A549 (cell line): Measurements from ENCODE around the gene H2AZ2. TPM values are rescaled to one million over a fixed set of nuclear protein-coding genes. Genes with fewer than 3 reads are reported as not detected.

Experiments used
- ATOH8 ChIP-seq: fragments of 250-450 bp; sonication (Bioruptor Pico); IDR thresholded peaks from 2 replicates; pipeline ENCODE4 v1.5.0; 2020; ENCODE audit warnings: low read depth, mild to moderate bottlenecking, moderate library complexity
- CBX2 ChIP-seq: fragments of 200-600 bp; sonication (generic); IDR thresholded peaks from 2 replicates; pipeline ENCODE4 v1.6.1; 2016; ENCODE audit warnings: low read depth, mild to moderate bottlenecking, borderline replicate concordance
- EHF ChIP-seq: fragments of 250-450 bp; sonication (Bioruptor Pico); IDR thresholded peaks from 2 replicates; pipeline ENCODE4 v1.5.0; 2020; ENCODE audit warnings: mild to moderate bottlenecking
- EP300 ChIP-seq, 2 experiments: fragments of >200 bp; sonication (Bioruptor Twin); formaldehyde crosslinking; IDR thresholded peaks; 2 replicates in 1 of 2; 3 replicates in 1 of 2; pipeline ENCODE4 v1.6.1; 2016 to 2017
- ESRRA ChIP-seq: fragments of 150-350 bp; IDR thresholded peaks from 2 replicates; pipeline ENCODE4 v1.6.1; 2014; ENCODE audit warnings: mild to moderate bottlenecking, low read length, borderline replicate concordance
- FOSL2 ChIP-seq, 2 experiments: fragments of 450-650 bp in 1 of 2; fragments of >200 bp in 1 of 2; sonication (Bioruptor Twin) in 1 of 2; formaldehyde crosslinking; IDR thresholded peaks; 2 replicates each; pipeline versions ENCODE4 v1.5.0 to v1.6.1; 2016 to 2020; ENCODE audit warnings: mild to moderate bottlenecking in 1 of 2, moderate library complexity in 1 of 2
- FOXS1 ChIP-seq: fragments of 250-450 bp; sonication (Bioruptor Pico); IDR thresholded peaks from 2 replicates; pipeline ENCODE4 v1.5.0; 2020; ENCODE audit warnings: mild to moderate bottlenecking, moderate library complexity
- HES2 ChIP-seq: fragments of >200 bp; sonication (Bioruptor Twin); formaldehyde crosslinking; IDR thresholded peaks from 2 replicates; pipeline ENCODE4 v1.6.1; 2016
- HMGXB4 ChIP-seq: fragments of 250-450 bp; sonication (Bioruptor Pico); IDR thresholded peaks from 2 replicates; pipeline ENCODE4 v1.5.0; 2021; ENCODE audit warnings: mild to moderate bottlenecking, moderate library complexity, borderline replicate concordance
- HOXA7 ChIP-seq: fragments of 250-450 bp; sonication (Bioruptor Pico); IDR thresholded peaks from 2 replicates; pipeline ENCODE4 v1.5.0; 2020; ENCODE audit warnings: mild to moderate bottlenecking, moderate library complexity
- HOXB13 ChIP-seq: fragments of 250-450 bp; sonication (Bioruptor Pico); IDR thresholded peaks from 2 replicates; pipeline ENCODE4 v1.5.0; 2020; ENCODE audit warnings: low read depth, mild to moderate bottlenecking, moderate library complexity
- HOXB5 ChIP-seq: fragments of 250-450 bp; sonication (Bioruptor Pico); IDR thresholded peaks from 2 replicates; pipeline ENCODE4 v1.5.0; 2020; ENCODE audit warnings: mild to moderate bottlenecking, moderate library complexity
- JUNB ChIP-seq: fragments of >200 bp; sonication (Bioruptor Twin); formaldehyde crosslinking; IDR thresholded peaks from 2 replicates; pipeline ENCODE4 v1.6.1; 2016
- KDM5A ChIP-seq: fragments of 200-600 bp; sonication (generic); IDR thresholded peaks from 2 replicates; pipeline ENCODE4 v1.6.1; 2016; ENCODE audit warnings: antibody characterized with exemption, mild to moderate bottlenecking
- MAFK ChIP-seq: fragments of 450-650 bp; IDR thresholded peaks from 2 replicates; pipeline ENCODE4 v1.6.1; 2014; ENCODE audit not compliant: partially characterized antibody
- NFE2L2 ChIP-seq: fragments of 150-350 bp; conservative IDR thresholded peaks from 2 replicates; pipeline ENCODE4 v1.6.1; 2014; ENCODE audit warnings: low read length
- NR3C1 ChIP-seq: fragments of >200 bp; sonication (Bioruptor Twin); formaldehyde crosslinking; IDR thresholded peaks from 3 replicates; pipeline ENCODE4 v1.6.1; 2017
- PHF8 ChIP-seq: fragments of 200-600 bp; sonication (generic); IDR thresholded peaks from 2 replicates; pipeline ENCODE4 v1.6.1; 2016; ENCODE audit warnings: low read depth, mild to moderate bottlenecking, antibody characterized with exemption, moderate library complexity, borderline replicate concordance
- RARB ChIP-seq: fragments of 250-450 bp; sonication (Bioruptor Pico); IDR thresholded peaks from 2 replicates; pipeline ENCODE4 v1.8.0; 2021; ENCODE audit warnings: mild to moderate bottlenecking, moderate library complexity
- RCOR1 ChIP-seq: fragments of 150-350 bp; IDR thresholded peaks from 2 replicates; pipeline ENCODE4 v1.6.1; 2014; ENCODE audit warnings: antibody characterized with exemption, low read length, low read depth
- SMC3 ChIP-seq: fragments of >200 bp; sonication (Bioruptor Twin); formaldehyde crosslinking; IDR thresholded peaks from 3 replicates; pipeline ENCODE4 v1.6.1; 2018; ENCODE audit warnings: inconsistent platforms
- SREBF2 ChIP-seq: fragments of 450-650 bp; IDR thresholded peaks from 2 replicates; pipeline ENCODE4 v1.6.1; 2014; ENCODE audit warnings: mild to moderate bottlenecking, moderate library complexity
- ZC3H11A ChIP-seq: fragments of 450-650 bp; IDR thresholded peaks from 2 replicates; pipeline ENCODE4 v1.6.1; 2014; ENCODE audit warnings: antibody characterized with exemption, mild to moderate bottlenecking
- ZSCAN20 ChIP-seq: fragments of 250-450 bp; sonication (Bioruptor Pico); IDR thresholded peaks from 2 replicates; pipeline ENCODE4 v1.8.0; 2022; ENCODE audit warnings: mild to moderate bottlenecking, moderate library complexity
- polyA plus RNA-seq, 4 experiments: library from polyadenylated mRNA; depleted of rRNA in 3 of 4; stranded (reverse); fragments of >200 nt; fragmentation: RNase III in 1 of 4; extraction: RNeasy Plus Mini Kit Qiagen cat#74134 plus additional on column Dnase treatment in 1 of 4; gene quantifications; 2 replicates in 3 of 4; 3 replicates in 1 of 4; pipeline ENCODE4 v1.2.3, GENCODE V29; 2011 to 2017
- TF ChIP-seq, protein P1 (sequence below): IDR thresholded peaks from 2 replicates; pipeline ENCODE4 v1.6.1; 2012
- TF ChIP-seq, protein P2 (sequence below): IDR thresholded peaks from 2 replicates; pipeline ENCODE4 v1.6.1; 2012

H2AZ2 gene
- polyA plus RNA-seq, 2 of the 4 experiments (the other 2 are of a cell fraction): 241 to 262 TPM

DNA sequence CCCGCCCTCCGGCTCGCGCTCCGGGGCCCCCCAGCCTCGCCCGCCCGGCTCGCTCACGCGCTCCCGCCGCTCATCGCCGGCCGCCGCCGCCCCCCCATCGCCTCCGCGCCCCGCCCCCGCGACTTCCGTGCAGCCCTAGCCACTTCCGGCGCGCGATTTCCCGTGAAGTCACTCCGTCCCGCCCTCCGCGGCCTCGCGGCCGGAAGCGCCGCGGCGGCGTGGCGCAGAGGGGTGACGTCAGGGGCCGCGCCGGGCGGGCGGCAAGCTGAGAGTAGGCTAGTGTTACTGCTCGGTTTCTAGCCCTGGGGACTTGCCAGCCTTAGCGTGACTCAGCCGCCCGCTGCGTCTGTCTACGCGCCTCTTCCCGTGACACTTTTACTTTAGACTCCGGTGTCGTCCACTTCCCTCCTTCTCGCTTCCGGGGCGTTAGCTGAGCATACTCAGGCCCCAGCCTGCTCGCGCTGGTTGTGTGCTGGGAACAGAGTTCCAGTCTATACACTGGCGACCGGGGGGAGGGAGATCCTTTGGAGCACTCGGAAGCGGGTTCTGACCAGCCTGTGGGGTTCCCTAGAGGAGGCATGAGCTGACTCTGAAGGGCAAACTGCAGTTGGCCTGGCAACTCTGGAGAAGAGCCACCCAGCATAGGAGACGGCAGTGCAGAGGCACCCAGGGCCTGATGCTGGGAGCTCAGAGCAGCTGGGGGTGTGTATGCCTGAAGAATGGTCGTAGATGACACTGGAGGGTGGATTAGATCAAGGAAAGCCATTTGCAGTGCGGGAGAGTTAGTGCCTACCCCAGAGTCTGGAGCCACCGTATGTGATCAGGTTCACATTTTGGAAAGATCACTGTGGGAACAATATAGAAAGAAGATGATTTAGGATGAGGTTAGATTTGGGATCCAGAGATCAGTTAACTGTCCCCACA, 37.8 kb upstream of the H2AZ2 start, which contains the start of gene PURB (continued):
- no peak for TF ChIP-seq CBX2
- TF ChIP-seq FOSL2 (IDR thresholded peaks at IDR 0.05): no peak
- peak; percentile 89 for TF ChIP-seq FOSL2 (CRISPR knock-in tag; IDR thresholded peaks at IDR 0.05)
- peak; percentile 51; the same call in 1 of the 2 replicates for TF ChIP-seq HOXA7 (CRISPR knock-in tag)
- TF ChIP-seq HOXB5 (CRISPR knock-in tag): no peak
- no peak for TF ChIP-seq FOXS1
- TF ChIP-seq ZSCAN20 (CRISPR knock-in tag): no peak
- no peak for TF ChIP-seq RARB (CRISPR knock-in tag)
- TF ChIP-seq, protein P1, sequence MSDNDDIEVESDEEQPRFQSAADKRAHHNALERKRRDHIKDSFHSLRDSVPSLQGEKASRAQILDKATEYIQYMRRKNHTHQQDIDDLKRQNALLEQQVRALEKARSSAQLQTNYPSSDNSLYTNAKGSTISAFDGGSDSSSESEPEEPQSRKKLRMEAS: peak; percentile 73
- TF ChIP-seq RCOR1: no peak
- peak; percentile 87 for TF ChIP-seq PHF8
- no peak for TF ChIP-seq SMC3
- no peak for TF ChIP-seq HOXB13 (CRISPR knock-in tag)
- TF ChIP-seq ZC3H11A: no peak
- TF ChIP-seq EP300 (IDR thresholded peaks at IDR 0.05): no peak
- no peak for TF ChIP-seq HMGXB4 (CRISPR knock-in tag)
- 0 out of 2 replicates have a peak, but pooled peaks have one; percentile 19 for TF ChIP-seq NFE2L2
- TF ChIP-seq ESRRA: 0 out of 2 replicates have a peak, but pooled peaks have one; percentile 6
- no peak for TF ChIP-seq JUNB
- TF ChIP-seq SREBF2: no peak
- no peak for TF ChIP-seq NR3C1
- no peak for TF ChIP-seq EHF (CRISPR knock-in tag)
- no peak for TF ChIP-seq ATOH8 (CRISPR knock-in tag)
- TF ChIP-seq MAFK: peak; percentile 63
- TF ChIP-seq, protein P2, sequence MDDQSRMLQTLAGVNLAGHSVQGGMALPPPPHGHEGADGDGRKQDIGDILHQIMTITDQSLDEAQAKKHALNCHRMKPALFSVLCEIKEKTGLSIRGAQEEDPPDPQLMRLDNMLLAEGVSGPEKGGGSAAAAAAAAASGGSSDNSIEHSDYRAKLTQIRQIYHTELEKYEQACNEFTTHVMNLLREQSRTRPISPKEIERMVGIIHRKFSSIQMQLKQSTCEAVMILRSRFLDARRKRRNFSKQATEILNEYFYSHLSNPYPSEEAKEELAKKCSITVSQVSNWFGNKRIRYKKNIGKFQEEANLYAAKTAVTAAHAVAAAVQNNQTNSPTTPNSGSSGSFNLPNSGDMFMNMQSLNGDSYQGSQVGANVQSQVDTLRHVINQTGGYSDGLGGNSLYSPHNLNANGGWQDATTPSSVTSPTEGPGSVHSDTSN: no peak; the same call in 1 of the 2 replicates
- peak; percentile 65 for TF ChIP-seq KDM5A
- TF ChIP-seq HES2: no peak
- TF ChIP-seq, all 56 proteins: peak for 16
